ENCODE measurements around the gene JAM3. TPM values are rescaled to one million over a fixed set of nuclear protein-coding genes. Genes with fewer than 3 reads are reported as not detected.

The JAM3 gene
- total RNA-seq, 1 experiment from 2014 or later: 36.5 TPM

GRCh38 chr11:134170919-134171281 lies 102.0 kb downstream of the JAM3 start:
- H3K4me1 Mint-ChIP-seq: no peaks in the 10 kb centered on the region
- Histone ChIP-seq H2BK12ac (ENCODE audit: insufficient read length, low read depth, low read length) (no peak overlapping the region), H3K27ac (ENCODE audit: insufficient read length, low read depth, low read length) (no peak overlapping the region), H4K5ac (ENCODE audit: insufficient read length, low read depth, low read length) (no peak overlapping the region), H3K4me2 (ENCODE audit: insufficient read depth, insufficient read length, low read length) (no peak overlapping the region), H2AFZ (ENCODE audit: low read length) (no peak overlapping the region), H2BK5ac (ENCODE audit: insufficient read length, low read length) (no peak overlapping the region), H2BK20ac (ENCODE audit: low read depth, low read length, poor library complexity, severe bottlenecking) (no peak overlapping the region), H3K79me1 (ENCODE audit: insufficient read depth, low read depth, low read length, poor library complexity, severe bottlenecking) (no peaks in the 10 kb centered on the region), H3K9me3 (ENCODE audit: control insufficient read depth, low read depth, low read length) (peaks cover 63% of the 10 kb centered on the region), H4K20me1 (ENCODE audit: control insufficient read depth, insufficient read depth, insufficient read length) (no peaks in the 10 kb centered on the region), H3K9ac (ENCODE audit: extremely low read depth, insufficient read length, low read length) (no peak overlapping the region), H3K27me3 (ENCODE audit: insufficient read depth, low read length) (no peaks in the 10 kb centered on the region), H3K4me1 (ENCODE audit: insufficient read depth, low read length) (no peaks in the 10 kb centered on the region), H2AK5ac (ENCODE audit: insufficient read length, low read length) (no peak overlapping the region), H4K8ac (replicated peaks; ENCODE audit: insufficient read length, low read depth, low read length) (no peak overlapping the region), H4K91ac (ENCODE audit: insufficient read length, low read depth, low read length) (no peak overlapping the region), H2BK15ac (ENCODE audit: low read depth, low read length) (no peak overlapping the region), H3K4ac (ENCODE audit: low read depth, low read length) (no peak overlapping the region), H3K18ac (ENCODE audit: insufficient read length, low read depth, low read length) (no peak overlapping the region), H3K79me2 (ENCODE audit: insufficient read depth, low read length) (no peaks in the 10 kb centered on the region), H2BK120ac (ENCODE audit: low read depth, low read length, poor library complexity, severe bottlenecking) (no peak overlapping the region), H3K14ac (ENCODE audit: insufficient read depth, low read length) (no peak overlapping the region), H3T11ph (ENCODE audit: low read length) (no peak overlapping the region), H3K23me2 (ENCODE audit: insufficient read length, low read depth, low read length, poor library complexity, severe bottlenecking) (no peaks in the 10 kb centered on the region), H3K56ac (ENCODE audit: insufficient read length, low read depth, low read length) (no peak overlapping the region), H3K23ac (ENCODE audit: insufficient read length, low read depth, low read length) (no peak overlapping the region)
- no CpG with 5 or more reads among the region's 5 CpGs for WGBS (ENCODE audit: extremely low coverage, insufficient read length, low lambda C conversion rate)
- no peak overlapping the region for H3K4me3 Mint-ChIP-seq
- TF ChIP-seq CTCF (conservative IDR thresholded peaks at IDR 0.05): no peak
- H3K36me3 Mint-ChIP-seq (ENCODE audit: insufficient read depth in 1 of 3, low read depth in 3 of 3): peaks cover 94 to 99% (median 94%) of the 10 kb centered on the region in 3 experiments
- H3K27me3 Mint-ChIP-seq (ENCODE audit: low read depth): peaks cover 17% of the 10 kb centered on the region
- no peak overlapping the region for H3K27ac Mint-ChIP-seq
- no peak for DNase-seq
- peaks cover 72 to 84% of the 10 kb centered on the region in 2 experiments for H3K9me3 Mint-ChIP-seq

Measured in H9 (cell line).